EL (cell line): Measurements from ENCODE around the gene CFAP65.
A peak's percentile ranks its signal among the peaks of the same experiment; 100 is the strongest.

Experiments used
- DNase-seq: peaks from one replicate; pipeline ENCODE4 v3.0.0-alpha.2; 2016

The CFAP65 gene

GRCh38 chr2:218988650-218989049 is 52.7 kb downstream of the CFAP65 start:
- DNase-seq, result no peak

DNA sequence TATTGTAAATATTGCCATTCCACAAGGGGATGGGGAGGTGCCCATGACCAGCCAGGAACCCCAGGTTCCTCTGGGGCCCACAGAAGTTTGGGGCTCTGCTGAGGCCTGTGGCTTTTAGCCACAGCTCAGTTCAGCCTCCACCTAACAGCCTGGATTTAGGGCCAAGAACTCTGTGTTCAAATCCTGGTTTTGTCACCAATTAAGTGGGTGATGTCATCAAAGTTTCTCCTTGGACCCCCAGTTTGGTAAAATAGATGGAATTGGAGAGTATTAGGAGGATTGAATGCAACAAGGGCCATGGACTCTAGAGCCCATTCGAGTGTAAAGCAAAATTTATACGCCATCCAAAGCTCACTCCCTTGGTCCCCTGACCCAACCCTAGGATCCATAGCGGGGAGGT is 53.2 kb downstream of the CFAP65 start:
- no peak for DNase-seq

DNA sequence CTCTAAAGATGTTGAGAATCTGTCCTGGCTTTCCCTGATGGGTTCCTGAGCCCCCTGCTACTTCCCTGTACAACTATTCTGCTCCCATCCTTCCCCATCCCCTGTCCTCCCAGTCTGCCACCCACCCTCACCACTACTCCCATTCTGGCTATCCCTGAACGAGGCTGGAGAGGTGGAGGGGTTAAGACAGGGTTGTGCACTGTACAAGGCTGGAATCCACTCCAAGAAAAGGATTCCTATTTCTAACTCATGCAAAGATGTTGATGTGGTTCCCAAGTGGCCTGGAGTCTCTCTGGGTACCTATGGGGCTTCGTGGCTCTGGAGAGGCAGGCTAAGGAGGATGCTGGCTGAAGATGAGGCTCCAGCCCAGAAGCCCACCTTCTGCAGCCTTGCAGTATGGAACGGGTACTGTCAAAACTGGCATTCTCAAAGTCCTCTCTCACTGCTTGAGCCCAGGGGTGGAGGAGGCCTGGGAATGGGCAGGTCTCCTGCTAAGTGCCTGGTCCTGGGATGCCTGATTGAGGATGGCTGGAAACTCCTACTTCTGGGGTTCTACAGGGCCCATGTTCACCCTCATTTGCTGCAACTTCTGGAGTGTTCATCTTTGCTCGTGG is 55.1 kb downstream of the CFAP65 start:
- no peak for DNase-seq

GRCh38 chr2:218985325-218986091 is 55.8 kb downstream of the CFAP65 start:
- DNase-seq, result no peak

- no peak for DNase-seq
Observed at GRCh38 chr2:218985021-218985324, 56.3 kb downstream of the CFAP65 start, which contains the start of gene FEV. FEV (minus strand) TSS chr2:218985184; CDS start chr2:218985075, 109 bp downstream.

DNA sequence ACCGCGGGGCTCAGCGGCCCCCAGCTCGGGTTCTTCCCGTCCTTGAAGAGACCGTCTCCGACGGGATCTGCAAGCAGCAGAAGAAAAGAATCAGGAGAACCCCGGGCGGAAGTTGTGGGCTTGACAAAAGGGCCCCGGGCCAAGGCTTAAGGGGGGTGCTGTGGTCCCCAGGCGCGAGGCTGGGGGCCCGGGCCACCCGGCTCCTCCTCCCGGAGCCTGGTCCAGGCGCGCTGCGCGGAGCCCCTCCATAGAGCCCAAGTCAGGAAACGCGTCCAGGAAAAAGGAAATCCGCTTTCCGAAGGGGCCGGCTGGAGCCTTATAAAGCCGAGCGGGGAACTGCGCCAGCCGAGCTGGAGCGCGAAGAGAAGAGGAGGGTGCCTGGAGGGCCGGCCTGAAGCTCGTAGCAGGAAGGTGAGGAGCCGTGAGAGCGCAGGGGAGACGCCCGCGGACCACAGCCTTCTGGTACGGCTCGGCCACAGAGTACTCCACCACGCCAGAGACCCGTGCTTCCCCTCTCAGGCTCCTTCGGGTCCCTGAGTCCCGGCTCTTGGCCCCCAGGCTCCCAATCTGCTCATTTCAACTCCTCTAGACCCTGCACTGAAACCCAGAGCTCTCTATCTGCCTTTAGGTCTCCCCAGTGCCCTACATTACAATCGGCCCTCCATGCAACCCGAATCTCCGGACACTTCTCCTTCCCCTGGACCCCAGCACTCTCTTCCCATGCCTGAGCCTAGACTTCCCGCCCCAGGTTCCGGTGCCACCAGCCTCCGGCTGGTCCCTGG is 56.9 kb downstream of the CFAP65 start:
- DNase-seq, result no peak

- DNase-seq, result no peak
Observed at GRCh38 chr2:218983934-218984238, 57.4 kb downstream of the CFAP65 start.

DNA sequence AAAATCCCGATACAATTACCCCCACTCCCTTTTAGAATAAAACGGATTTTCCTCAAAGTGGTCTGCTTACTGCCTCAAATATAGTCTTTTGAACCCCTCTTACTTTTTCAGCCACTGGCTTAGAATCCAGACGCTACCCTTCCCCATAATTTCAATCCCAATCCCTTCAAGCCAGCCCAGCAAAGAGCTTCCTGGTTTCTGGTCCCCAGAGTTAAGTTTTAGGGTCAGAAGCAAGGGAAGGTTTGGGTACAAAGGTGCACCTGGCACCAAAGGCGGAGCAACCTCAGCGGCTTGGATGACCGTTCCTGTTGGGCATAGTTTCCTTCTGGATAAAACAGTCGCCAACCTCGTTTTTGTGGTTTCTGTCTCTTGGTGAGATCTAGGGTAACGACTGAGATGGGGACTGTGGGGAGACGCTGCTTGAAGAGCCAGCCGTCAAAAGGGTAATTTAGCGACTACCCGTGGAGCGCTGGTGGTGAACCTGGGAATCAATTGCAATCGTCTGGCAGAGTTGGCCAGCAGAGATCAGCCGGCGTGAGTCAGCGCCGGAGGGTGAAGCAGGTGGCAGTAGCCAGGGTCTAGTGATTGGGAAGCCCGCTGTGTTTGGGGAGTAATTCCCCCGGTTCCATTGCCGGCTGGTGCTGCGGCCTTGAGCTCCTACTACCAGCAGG is 57.9 kb downstream of the CFAP65 start:
- no peak for DNase-seq

DNA sequence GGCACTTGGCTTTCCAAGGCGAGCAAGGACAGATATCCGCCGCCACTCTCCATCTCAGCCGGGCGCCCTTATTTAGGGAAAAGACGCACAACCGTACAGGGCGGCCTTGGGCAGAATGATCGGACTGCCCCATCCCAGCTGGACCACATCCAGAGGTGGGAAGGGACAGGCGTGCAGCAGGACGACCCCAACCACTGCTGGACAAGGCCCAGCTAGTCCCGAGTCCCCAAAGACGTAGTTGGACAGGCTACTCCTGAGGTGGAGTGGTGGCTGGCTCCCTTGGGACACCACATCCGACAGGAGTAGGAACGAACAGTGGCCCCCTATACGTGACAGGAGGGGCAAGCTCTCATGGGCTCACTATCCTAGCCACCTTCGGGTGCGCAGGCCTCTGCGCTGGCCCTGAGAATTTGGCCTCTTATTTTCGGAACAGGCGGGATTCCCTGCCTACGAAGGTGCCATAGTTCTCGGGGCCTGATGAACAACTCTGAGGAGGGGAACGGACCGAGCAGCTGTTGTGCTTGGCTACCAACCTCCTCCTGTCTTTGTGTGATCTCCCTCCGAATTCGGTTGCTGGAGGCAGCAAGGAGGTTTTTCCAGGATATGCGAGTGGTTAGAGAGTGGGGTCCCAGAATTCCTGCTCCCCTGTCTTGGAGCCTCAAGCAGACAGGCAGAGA is 58.6 kb downstream of the CFAP65 start:
- DNase-seq, result no peak

DNA sequence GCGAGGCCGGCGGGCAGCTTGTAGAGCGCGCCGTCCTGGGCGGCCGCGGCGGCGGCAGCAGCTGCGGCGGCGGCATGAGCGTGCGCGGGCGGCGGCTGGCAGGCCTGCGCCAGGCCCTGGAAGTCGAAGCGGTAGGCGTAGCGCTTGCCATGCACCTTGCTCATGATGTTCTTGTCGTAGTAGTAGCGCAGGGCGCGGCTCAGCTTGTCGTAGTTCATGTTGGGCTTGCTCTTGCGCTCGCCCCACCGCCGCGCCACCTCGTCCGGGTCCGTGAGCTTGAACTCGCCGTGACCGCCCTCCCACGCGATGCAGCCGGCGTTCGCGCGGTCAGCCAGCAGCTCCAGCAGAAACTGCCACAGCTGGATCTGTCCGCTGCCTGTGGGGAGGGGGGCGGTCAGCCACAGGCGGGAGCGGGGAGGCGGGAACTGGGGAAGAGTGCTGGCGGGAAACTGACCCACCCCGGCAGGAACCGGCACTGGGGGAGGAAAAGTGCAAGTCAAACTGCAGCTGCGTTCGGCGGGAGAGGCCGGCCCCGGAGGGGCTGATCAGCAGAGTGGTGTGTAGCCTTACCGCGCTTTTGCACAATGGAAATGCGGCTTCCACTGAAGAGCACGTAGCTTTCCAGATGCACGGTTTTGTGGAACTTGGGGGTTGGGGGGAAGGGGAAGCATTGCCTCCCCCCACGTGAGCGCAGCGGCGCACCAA is 59.3 kb downstream of the CFAP65 start:
- DNase-seq, result peak; percentile 30

- DNase-seq, result no peak
Observed at GRCh38 chr2:218981390-218981880, 59.9 kb downstream of the CFAP65 start.

DNA sequence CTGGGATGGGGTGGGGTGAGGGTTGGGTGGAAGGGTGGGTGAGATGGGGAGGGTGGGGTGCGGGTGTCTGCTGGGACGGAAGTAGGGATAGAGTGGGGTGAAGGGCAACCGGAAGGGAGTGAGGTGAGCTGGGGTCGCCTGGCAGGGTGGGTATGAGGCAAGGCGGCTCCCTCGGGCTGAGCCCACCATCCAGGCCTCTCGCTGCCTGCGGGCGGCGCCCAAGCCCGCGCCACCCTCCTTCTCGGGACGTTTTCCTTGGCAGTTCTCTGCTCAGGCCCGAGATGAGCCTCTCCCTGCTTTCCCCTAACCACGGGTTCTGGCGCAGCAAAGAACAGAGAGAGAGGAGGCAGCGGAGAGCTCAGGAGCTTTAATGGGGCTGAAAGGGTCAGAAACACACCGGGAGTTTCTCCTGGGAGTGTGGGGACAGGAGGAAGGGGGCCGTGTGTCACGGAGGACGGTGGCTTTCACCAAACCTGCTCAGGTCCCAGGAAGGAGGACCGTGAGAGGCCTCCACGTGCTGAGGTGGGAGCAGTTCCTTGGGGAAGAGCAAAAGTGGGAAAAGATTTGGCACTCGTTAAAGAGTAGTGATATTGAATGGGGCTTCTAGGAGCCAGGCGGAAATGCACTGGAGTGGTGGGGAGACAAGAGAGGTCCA is 60.5 kb downstream of the CFAP65 start:
- no peak for DNase-seq

GRCh38 chr2:218979846-218980734 is 61.2 kb downstream of the CFAP65 start:
- DNase-seq, result peak; percentile 75

DNA sequence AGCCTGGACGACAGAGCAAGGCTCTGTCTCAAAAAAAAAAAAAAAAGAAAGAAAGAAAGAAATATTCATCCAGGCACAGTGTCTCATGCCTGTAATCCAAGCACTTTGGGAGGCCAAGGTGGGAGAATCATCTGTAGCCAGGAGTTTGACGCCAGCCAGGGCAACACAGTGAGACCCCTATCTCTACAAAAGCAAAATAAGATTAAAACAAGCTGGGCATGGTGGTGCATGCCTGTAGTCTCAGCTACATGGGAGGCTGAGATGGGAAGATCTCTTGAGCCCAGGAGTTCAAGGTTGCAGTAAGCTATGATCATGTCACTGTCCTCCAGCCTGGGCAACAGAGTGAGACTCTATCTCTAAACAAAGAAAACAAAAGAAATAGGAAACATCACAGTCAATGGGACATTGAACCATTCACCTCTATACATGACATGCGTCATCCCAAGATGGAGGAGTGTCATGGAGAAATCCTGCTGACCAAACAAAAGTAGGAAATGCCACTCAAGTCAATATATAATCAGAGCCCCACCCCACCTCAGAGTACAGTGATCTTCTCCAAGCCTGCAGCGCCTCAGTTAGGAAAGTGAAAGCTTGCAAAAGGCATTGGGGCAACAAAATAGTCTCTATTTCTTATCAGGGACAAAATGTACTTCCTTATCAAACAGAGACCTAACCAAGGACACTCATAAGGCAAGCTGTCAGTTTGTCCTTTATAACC is 66.1 kb downstream of the CFAP65 start:
- DNase-seq, result no peak

DNA sequence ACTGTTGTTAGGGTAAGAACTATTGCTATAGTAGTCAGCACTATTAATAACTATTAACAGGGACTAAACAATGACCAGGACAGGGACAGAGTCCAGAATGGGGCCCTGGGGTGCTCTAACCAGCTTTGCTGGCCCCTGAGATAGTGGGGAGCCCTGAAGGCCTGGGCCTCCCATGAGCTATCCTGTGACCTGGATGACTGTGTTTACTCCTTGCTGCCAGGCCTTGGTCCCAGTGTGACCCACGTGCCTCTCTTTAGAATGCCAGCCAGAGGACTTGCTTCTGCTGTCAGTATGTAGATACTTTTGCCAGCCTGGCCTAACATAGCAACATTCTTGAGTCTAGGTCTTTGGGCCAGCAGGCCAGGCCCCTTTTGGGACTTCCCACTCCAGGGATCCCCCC is 70.4 kb downstream of the CFAP65 start:
- no peak for DNase-seq

DNA sequence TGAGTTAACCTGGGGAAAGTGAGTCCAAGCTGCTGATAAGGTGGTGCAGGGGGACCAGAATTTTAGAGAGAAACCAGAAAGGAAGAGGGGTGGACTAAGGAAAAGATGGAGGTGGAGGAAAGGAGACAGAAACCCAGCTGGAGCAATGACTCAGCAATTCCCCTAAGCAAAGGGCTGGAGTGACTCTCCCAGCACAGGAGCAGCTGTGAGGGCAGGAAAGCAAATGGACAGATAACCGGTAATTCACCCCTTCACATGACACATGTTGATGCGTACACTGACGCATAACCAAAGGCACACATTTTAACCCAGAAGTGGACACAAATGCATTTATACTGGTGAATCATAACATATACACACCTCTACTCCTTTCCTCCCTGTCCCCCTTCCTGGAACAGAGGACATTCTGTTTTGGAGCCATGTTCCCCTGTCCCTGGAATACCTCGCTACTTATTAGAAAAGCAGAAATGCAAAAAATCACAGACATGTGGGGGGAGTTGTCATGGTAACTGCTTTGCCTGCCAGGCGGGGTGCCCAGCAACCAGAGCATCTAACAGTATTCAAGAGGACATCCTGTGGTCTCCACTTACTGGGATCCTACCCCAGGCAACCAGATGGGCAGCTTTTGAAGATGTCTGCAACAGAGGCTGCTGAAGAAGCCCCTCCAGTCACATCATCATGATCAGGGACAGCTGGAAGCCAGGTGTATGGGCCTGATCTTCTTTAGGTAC is 77.1 kb downstream of the CFAP65 start:
- peak; percentile 72 for DNase-seq

GRCh38 chr2:218963601-218964000 is 77.7 kb downstream of the CFAP65 start:
- no peak for DNase-seq

DNA sequence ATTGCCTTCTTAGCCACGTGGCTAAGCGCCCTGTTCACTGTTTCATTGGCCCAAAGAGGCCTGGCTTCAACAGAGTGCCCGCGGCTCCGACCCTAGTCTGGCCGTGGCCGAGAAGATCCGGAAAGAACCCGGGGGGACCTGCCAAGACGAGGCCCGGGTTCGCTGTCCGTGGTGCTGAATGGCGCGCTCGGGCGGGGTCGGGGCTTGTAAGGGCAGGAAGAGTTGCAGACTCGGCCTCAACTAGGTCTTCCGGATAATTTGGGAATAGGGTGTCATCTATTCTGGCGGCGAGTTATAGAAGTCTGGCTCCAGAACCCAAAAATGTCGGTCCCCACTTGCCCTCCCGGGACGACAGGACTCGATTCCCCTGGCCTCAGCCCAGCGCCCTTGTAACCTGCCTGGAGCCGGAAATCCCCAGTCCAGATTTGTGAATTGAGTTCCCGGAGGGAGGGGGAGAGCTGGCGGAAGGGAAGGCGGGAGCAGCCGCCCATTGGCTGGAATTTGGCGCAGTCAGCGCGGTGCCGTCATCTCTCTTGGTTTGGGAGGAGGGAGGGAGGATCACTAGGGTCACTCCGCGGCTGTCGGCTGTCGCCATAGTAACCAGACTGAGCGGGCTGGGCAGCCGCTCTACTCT is 78.3 kb downstream of the CFAP65 start:
- peak; percentile 75 for DNase-seq
